ENCODE results near the gene ITGB1. TPM values are rescaled to one million over a fixed set of nuclear protein-coding genes. Genes with fewer than 3 reads are reported as not detected.

Gene ITGB1
- total RNA-seq, 2 donors from 2014 or later, result 125 to 126 TPM

DNA sequence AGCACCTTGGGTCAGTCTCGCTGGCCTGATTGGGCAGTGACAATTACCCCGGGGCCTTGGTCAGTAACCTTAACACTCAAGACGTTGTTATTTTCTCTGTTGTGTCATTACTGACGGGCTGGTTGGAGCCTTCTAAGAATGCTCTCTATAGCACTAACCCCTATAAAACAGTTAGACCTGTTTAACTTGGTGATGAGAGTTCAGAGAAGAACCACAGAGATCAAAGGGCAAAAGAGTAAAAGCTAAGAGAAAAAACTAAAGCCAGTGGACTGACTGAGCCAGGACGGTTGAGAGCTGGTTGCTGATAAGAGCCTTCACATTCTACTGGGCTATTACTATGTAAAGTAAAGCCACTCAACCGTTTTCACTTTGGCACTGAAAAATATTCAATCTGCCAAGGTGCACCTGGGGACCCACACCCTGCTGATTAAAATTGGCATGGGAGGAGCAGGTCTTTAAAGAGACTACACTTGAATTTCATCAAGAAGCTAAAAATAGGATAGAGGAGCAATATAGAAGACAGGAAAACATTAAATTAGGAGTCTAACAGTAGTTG is 13.6 kb upstream of the ITGB1 start:
- no peaks in the 10 kb centered on the region for H3K9me3 Mint-ChIP-seq

DNA sequence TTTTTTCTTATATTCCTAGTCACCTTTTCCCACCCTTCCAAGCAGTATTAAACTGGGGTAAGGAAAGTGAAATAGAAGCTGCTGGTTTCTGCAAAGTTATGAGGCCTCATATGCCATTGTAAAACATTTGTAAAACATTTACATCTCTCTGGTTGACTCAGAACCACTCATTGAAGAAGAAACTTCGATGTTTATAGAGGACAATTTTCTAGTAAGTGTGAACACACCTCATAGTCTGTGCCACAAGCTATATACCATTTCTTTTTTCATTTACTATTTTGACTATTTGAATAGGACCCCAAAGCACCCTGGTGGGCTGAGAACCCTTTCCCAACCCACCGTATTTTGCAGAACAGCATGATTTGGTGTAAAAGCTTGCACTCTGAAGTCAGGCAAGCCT is 12.9 kb upstream of the ITGB1 start:
- no peak overlapping the region for H3K4me3 Mint-ChIP-seq
- no peaks in the 10 kb centered on the region for H3K9me3 Mint-ChIP-seq
- H3K27ac Mint-ChIP-seq, result no peak overlapping the region
- ATAC-seq (replicated peaks), result peak; percentile 77
- H3K4me1 Mint-ChIP-seq, result no peaks in the 10 kb centered on the region
- no peaks in the 10 kb centered on the region for H3K36me3 Mint-ChIP-seq (ENCODE audit: low read depth)
- H3K27me3 Mint-ChIP-seq, result no peaks in the 10 kb centered on the region

More for the DNA sequence above, 13.6 kb upstream of the ITGB1 start:
- peak overlapping the region; percentile 28 for H3K4me3 Mint-ChIP-seq
- ATAC-seq (replicated peaks), result no peak
- no peaks in the 10 kb centered on the region for H3K27me3 Mint-ChIP-seq
- H3K36me3 Mint-ChIP-seq (ENCODE audit: low read depth), result no peaks in the 10 kb centered on the region
- H3K27ac Mint-ChIP-seq, result no peak overlapping the region
- H3K4me1 Mint-ChIP-seq, result no peaks in the 10 kb centered on the region

DNA sequence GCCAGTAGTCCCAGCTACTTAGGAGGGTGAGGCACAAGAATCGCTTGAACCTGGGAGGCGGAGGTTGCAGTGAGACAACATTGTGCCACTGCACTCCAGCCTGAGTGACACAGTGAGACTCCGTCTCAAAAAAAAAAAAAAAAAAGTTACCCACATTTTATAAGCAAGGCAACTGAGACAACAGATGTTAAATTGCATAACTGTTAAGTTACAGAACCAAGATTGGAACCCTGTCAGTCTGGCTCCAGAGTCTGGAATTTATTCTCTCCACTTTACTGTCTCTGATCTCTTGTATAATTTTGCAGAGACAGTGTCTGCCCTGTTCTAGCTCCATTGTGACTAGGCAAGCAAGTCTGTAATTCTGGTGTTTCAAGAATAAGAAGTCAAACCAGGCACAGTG is 6.2 kb upstream of the ITGB1 start:
- ATAC-seq (replicated peaks), result no peak
- Mint-ChIP-seq H3K9me3 (no peaks in the 10 kb centered on the region), H3K36me3 (ENCODE audit: low read depth) (no peaks in the 10 kb centered on the region), H3K4me1 (peaks cover under 1% of the 10 kb centered on the region), H3K4me3 (no peak overlapping the region), H3K27ac (no peak overlapping the region), H3K27me3 (no peaks in the 10 kb centered on the region)

DNA sequence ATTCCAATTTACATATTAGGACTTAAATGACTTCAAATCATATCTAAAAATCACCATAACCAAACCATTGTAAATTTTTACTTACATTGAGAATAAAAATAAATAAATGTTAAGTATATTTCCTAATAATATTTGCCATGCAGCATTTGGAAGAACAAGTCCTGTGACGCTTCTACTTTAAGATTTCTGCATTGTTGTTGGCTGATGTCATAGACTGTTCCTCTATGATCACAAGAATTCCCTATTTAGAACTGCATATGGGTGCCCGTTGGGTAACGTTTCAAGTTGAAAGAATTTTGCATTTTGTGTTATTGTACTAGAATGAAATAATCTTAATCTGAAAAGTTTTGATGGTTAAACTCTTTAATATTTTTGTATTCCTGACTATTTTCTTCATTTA is 5.1 kb upstream of the ITGB1 start:
- Mint-ChIP-seq H3K27ac (no peak overlapping the region), H3K4me1 (peaks cover 5% of the 10 kb centered on the region), H3K9me3 (no peaks in the 10 kb centered on the region), H3K4me3 (no peak overlapping the region), H3K36me3 (ENCODE audit: low read depth) (peaks cover 9% of the 10 kb centered on the region), H3K27me3 (no peaks in the 10 kb centered on the region)
- ATAC-seq (replicated peaks), result no peak

DNA sequence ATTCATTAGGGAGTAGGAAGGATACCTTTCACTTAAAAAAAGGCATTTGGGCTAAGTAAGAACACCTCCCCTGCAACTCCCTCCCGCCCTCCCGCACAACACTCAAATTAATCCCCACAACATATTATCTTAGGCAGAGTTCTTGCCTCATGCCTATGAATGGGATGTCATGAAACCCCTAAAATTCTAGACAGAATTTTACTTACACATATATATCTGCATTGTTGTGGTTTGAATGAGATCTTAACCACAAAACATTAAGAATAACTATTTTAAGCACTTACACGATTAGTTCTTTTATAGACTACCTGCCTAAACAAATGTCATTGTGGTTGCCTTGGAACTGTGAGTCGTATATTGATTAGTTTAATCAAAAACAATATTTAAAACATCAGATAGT is 4.5 kb upstream of the ITGB1 start:
- ATAC-seq (replicated peaks), result no peak
- Mint-ChIP-seq H3K9me3 (no peaks in the 10 kb centered on the region), H3K36me3 (ENCODE audit: low read depth) (peaks cover 9% of the 10 kb centered on the region), H3K4me3 (no peak overlapping the region), H3K27ac (no peak overlapping the region), H3K27me3 (no peaks in the 10 kb centered on the region), H3K4me1 (peaks cover 5% of the 10 kb centered on the region)

DNA sequence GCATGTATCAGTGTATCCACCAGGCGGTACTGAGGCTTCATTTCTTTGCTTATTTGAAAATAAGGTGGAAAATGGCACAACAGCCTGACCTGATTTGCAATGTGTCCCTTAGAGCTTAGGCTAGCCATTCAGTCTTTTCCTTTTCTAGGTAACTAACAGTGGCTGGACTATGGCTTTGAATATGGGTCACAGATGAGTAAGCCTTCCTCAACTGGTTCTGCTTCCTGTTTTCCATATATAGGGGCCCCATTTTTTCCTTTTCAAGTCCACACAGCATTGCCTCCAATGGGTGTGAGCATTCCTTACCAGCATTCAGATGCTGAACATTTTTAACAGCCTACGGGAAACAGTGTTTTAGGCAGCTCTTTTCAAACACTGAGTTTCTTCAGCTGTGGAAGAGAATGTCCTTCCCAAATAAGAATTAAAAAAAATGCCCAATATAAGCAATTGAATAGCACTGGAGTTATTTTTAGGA is 3.9 kb upstream of the ITGB1 start:
- Mint-ChIP-seq H3K36me3 (ENCODE audit: low read depth) (peaks cover 9% of the 10 kb centered on the region), H3K9me3 (no peaks in the 10 kb centered on the region), H3K4me1 (peaks cover 5% of the 10 kb centered on the region), H3K4me3 (no peak overlapping the region), H3K27ac (no peak overlapping the region), H3K27me3 (no peaks in the 10 kb centered on the region)
- ATAC-seq (replicated peaks), result no peak

DNA sequence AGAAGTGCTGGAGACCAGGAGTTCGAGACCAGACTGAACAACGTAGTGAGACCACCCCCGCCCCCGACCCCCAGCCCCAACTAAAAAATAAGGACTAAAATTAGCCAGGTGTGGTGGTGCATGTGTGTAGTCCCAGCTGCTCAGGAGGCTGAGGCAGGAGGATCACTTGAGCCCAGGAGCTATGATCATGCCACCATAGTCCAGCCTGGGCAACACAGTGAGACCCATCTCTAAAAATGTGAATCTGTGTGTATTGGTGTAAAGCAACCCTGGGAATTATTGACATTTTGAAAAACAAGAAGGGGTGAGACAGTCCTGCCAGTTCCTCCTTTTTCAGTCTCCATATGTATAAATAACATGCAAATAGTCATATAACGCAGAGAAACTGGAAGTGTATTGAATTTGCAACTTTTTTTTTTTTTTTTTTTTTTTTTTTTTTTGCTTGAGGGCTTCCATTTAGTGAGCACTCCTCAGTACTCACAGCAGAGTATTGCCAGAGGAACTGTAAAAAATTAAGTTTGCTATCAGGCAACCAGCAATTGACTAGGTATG is 3.4 kb upstream of the ITGB1 start:
- Mint-ChIP-seq H3K4me3 (no peak overlapping the region), H3K27ac (no peak overlapping the region), H3K9me3 (no peaks in the 10 kb centered on the region), H3K27me3 (no peaks in the 10 kb centered on the region), H3K4me1 (peaks cover 5% of the 10 kb centered on the region), H3K36me3 (ENCODE audit: low read depth) (peaks cover 11% of the 10 kb centered on the region)
- no peak for ATAC-seq (replicated peaks)

DNA sequence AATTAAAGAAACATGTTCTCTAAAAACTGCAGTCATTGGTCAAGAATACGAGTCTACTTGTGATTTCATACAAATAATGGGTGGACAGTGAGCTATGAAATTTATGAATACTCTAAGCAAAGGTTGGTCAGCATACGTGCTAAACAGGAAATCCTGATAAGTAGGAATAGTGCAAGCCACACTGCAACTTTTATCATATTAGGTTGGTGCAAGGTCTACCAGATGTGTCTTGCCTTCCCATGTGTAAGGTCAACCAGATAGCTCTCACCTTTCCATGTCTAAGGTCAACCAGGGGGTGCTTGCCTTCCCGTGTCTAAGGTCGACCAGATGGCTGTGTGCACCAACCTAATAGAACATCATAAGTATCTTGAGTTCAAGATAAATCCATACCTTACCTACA is 2.0 kb upstream of the ITGB1 start:
- H3K36me3 Mint-ChIP-seq (ENCODE audit: low read depth), result peaks cover 25% of the 10 kb centered on the region
- ATAC-seq (replicated peaks), result no peak
- no peaks in the 10 kb centered on the region for H3K27me3 Mint-ChIP-seq
- peak overlapping the region; percentile 92 for H3K4me3 Mint-ChIP-seq
- no peak overlapping the region for H3K27ac Mint-ChIP-seq
- no peaks in the 10 kb centered on the region for H3K9me3 Mint-ChIP-seq
- H3K4me1 Mint-ChIP-seq, result peaks cover 14% of the 10 kb centered on the region

DNA sequence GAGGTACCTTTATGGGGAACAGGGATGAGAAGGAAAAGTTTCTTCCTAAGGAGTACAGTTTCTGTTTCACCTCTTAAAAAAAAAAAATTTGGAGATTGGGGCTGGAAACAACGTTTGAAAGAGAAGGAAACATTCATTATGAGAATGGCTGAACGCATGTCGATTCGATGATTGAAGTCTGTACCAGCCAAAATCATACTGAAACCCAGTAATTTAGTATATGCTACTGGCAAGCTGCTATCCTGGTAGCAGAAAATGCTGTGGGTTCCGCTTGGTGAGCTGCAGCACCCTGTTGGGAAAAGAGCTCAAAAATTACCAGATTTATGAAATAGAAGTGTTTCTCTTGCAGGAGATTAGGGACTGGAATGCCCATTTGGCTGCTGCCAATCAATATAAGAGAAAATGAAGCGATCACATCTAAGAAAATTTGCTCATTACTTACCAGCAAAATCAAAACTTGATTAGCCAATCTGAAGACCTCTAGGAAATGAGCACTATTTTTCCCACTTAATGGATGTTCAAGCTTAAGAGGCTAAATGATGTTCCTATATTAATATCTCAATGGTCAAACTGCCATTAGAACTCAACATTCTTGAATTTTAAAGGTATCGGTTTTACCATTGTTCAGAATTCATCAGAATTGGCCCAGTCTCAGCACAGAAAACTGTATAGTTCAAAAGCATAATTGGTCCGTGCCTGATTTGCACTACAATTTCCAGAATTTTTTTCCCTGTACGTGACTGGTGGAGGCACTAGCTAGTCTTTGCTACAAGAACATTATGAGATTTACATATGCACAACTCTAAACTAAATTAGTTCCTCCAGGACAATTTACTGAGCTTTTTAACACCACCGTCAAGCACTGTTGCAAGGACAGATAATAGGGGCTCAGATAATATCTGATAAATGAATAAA is 1.2 kb upstream of the ITGB1 start:
- Mint-ChIP-seq H3K4me3 (peak overlapping the region; percentile 92), H3K27me3 (no peaks in the 10 kb centered on the region), H3K27ac (peak overlapping the region; percentile 95), H3K9me3 (no peaks in the 10 kb centered on the region), H3K36me3 (ENCODE audit: low read depth) (peaks cover 31% of the 10 kb centered on the region), H3K4me1 (peaks cover 21% of the 10 kb centered on the region)
- peak; percentile 59 for ATAC-seq (replicated peaks)

DNA sequence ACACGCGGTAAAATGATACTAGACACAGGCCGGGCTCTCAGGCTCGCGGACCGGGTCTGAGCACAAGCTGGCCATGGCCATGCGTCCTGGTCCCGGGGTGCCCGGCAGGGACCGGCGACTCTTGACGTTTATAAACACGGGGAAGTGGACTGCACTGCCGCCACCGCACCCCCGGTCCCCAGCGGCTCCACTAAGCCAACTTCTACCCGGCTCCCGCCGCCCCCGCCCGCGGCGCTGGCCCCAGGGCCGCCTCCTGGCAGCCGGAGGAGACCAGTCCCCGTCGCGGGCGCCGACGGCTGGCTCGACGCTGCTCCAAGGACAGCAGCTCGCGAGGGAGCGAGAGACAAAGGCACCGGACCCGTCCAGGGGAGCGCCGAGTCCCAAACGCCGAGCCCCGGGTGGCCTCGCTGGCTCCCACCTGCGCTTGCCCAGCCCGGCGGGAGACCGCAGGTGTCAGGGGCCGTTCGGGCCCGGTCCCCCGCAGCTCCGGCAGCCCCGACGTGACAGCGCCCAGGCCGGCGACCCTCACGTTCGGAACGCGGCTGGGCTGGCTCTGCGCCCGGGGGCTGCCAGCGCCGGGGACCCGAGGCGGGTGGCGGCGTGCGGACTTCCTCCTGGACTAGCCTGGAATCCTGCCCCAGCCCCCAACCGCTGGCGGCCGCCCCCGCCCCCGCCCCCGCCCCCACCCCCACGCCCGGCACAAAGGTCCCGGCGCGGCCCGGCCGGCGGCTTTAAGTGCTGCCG is 517 bp downstream of the ITGB1 start:
- Mint-ChIP-seq H3K27ac (peak overlapping the region; percentile 92), H3K36me3 (ENCODE audit: low read depth) (peaks cover 48% of the 10 kb centered on the region), H3K9me3 (no peaks in the 10 kb centered on the region), H3K4me3 (peak overlapping the region; percentile 84), H3K27me3 (no peaks in the 10 kb centered on the region), H3K4me1 (peaks cover 32% of the 10 kb centered on the region)
- peak; percentile 37 for ATAC-seq (replicated peaks)

DNA sequence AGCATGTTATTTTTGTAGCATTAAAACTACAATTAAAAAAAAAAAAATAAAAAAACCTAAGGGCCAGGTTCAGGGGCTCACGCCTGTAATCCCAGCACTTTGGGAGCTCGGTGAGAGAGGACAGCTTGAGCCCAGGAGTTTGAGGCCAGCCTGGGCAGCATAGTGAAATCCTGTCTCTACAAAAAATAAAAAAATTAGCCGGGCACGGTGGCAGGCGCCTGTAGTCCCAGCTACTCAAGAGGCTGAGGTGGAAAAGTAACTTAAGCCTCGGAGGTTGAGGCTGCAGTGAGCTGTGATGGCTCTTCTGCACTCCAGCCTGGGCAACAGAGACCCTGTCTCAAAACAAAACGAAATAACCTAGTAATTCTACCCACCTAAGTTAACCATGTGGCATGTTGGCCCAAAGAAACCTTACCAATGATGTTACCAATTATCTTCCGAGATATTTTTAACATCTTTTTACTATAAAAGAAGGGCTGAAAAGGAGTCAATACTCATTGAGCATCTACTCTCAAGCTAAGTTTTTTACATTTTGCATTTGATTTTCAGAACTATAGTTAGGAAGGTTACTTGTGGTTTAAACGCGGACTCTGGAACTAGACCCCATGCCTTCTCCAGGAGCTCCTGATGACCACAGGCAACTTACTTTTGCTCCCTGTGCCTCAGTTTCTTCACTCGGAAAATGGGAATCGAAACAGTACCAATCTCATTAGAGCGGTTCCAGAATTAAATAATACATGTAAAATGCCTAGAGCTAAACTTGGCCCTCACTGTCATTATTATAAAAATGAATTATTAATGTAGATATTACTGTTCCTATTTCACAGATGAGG is 1.4 kb downstream of the ITGB1 start:
- Mint-ChIP-seq H3K27ac (peak overlapping the region; percentile 92), H3K4me3 (peak overlapping the region; percentile 84), H3K27me3 (no peaks in the 10 kb centered on the region), H3K9me3 (no peaks in the 10 kb centered on the region), H3K36me3 (ENCODE audit: low read depth) (peaks cover 58% of the 10 kb centered on the region), H3K4me1 (peaks cover 40% of the 10 kb centered on the region)
- ATAC-seq (replicated peaks), result no peak

DNA sequence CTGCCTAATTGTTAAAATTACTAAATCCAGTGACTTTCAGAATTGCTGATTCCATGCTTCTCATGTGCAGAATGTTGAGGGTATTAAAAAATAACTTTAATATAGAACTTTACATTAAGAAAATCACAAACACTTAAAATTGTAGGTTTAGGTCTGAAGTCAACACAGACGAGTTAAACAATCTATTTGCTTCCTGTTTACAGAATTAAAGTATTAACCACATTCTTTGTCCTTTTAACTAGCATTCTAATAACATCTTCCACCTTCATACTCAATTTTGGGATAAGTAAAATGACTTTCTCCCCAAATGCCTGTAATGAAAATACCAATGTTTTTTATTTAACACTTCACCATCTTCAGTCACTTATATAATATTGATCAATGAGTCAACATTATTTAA is 2.2 kb downstream of the ITGB1 start:
- Mint-ChIP-seq H3K4me1 (peaks cover 48% of the 10 kb centered on the region), H3K36me3 (ENCODE audit: low read depth) (peaks cover 64% of the 10 kb centered on the region), H3K9me3 (no peaks in the 10 kb centered on the region), H3K27ac (peak overlapping the region; percentile 92), H3K27me3 (no peaks in the 10 kb centered on the region), H3K4me3 (peak overlapping the region; percentile 84)
- ATAC-seq (replicated peaks), result no peak

DNA sequence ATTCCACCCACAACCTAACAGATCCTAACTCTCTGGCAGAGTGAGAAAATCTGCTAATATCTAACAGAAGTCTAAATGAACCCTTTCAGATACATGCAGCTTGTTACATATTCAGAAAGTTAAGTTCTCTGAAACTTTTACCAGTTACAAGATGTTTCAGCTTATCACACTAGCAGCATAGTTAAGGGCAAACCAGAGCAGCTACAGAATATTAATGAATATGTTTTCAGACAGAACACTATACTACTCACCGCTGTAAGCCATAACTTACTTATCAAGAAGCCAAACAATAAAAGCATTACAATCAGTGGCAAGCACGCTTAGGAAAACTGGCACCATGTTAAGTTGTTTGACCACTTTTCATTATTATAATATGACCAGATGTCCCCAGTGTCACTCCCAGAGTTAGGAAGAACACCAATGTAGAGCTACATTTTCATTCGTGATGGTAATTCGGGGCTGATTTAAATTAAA is 2.7 kb downstream of the ITGB1 start:
- Mint-ChIP-seq H3K4me3 (peak overlapping the region; percentile 84), H3K4me1 (peaks cover 53% of the 10 kb centered on the region), H3K9me3 (no peaks in the 10 kb centered on the region), H3K27ac (peak overlapping the region; percentile 92), H3K27me3 (no peaks in the 10 kb centered on the region), H3K36me3 (ENCODE audit: low read depth) (peaks cover 68% of the 10 kb centered on the region)
- ATAC-seq (replicated peaks), result no peak
